ENCODE measurements around the gene ANO10. TPM values are rescaled to one million over a fixed set of nuclear protein-coding genes. Genes with fewer than 3 reads are reported as not detected.

The ANO10 gene
- total RNA-seq, 1 experiment from 2014 or later, result 26.8 TPM

DNA sequence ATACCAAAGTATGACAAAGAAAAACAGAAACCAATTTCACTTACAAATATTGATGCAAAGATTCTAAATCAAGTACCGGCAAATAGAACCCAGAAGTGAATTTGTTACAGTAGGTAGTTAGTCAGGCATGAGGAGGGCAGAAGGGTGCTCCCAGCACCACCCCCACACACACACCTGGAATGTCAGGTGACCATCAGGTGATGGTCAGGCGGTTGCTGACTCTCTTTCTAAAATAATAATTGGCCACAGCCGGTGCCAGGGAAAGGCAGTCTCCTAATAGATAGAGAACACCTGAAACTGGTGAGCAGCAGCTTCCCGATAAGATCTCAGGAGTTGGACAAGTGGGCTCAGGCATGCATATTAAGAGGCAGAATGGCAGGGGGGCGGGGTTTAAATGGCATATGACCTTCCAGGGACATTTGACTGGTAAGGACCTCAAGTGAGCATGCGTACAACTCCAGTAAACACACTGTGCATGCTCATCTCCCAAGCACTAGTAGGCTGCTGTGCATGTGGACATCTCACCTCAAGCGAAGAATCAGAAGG is 131.1 kb downstream of the ANO10 start:
- TF ChIP-seq CTCF (IDR thresholded peaks at IDR 0.05; ENCODE audit: unreplicated experiment), result no peak
- Mint-ChIP-seq H3K9me3 (ENCODE audit: low read depth, unreplicated experiment) (no peaks in the 10 kb centered on the region), H3K4me1 (ENCODE audit: low read depth, unreplicated experiment) (peaks cover 13% of the 10 kb centered on the region), H3K36me3 (ENCODE audit: insufficient read depth, unreplicated experiment) (no peaks in the 10 kb centered on the region), H3K4me3 (ENCODE audit: low read depth, unreplicated experiment) (no peak overlapping the region), H3K27ac (ENCODE audit: unreplicated experiment) (peak overlapping the region; percentile 33), H3K27me3 (ENCODE audit: unreplicated experiment) (no peaks in the 10 kb centered on the region)
- intact Hi-C loops (cut with micrococcal nuclease; ENCODE audit: unreplicated experiment), result no loop called here
- no TSS peak for BruUV-seq (replicated peaks)
- CTCF ChIA-PET, result no interaction called here
- DNase-seq, result peak; percentile 1

DNA sequence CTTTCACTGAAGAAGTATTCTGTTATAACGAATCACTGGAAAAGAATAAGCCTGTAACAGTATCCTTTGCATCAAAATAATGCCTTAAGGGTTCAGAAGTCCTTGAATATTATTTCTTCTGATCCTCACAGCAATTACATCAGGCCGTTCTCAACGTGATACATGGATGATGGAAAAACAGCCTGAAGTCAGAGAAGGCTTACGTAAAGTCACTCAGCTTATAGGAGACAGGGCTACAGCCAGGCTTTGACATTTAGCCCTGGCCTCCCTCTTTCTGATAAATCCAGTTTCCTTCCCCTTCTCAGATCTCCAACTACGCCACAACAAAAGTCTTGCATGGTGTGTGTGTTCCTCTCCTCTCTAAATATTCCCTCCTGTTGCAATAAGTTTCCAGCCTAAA is 131.9 kb downstream of the ANO10 start:
- intact Hi-C loops (cut with micrococcal nuclease; ENCODE audit: unreplicated experiment), result no loop called here

DNA sequence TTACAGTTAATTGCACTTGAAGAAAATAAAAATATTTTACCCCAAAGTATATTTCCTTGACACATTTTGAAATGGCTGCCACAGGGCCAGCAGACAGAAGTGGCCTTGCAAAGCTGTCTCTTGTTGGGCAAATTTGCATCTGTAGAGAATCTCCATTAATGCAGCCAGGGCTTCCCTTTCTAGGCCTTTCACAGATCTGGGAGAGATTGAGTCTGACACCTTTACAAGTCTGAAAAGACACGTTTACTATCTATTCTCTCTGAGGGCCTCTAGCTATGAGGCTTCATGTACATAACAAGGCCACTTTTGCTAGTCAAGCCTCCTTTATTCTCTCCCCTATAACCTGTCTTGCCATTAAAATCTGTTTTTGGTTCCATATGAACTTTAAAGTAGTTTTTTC is 135.9 kb downstream of the ANO10 start:
- Mint-ChIP-seq H3K27ac (ENCODE audit: unreplicated experiment) (no peak overlapping the region), H3K27me3 (ENCODE audit: unreplicated experiment) (no peaks in the 10 kb centered on the region), H3K4me3 (ENCODE audit: low read depth, unreplicated experiment) (no peak overlapping the region), H3K9me3 (ENCODE audit: low read depth, unreplicated experiment) (no peaks in the 10 kb centered on the region), H3K4me1 (ENCODE audit: low read depth, unreplicated experiment) (peaks cover 11% of the 10 kb centered on the region), H3K36me3 (ENCODE audit: insufficient read depth, unreplicated experiment) (no peaks in the 10 kb centered on the region)
- intact Hi-C loops (cut with micrococcal nuclease; ENCODE audit: unreplicated experiment), result no loop called here
- no peak for TF ChIP-seq CTCF (IDR thresholded peaks at IDR 0.05; ENCODE audit: unreplicated experiment)
- no peak for DNase-seq
- CTCF ChIA-PET, result no interaction called here
- BruUV-seq (replicated peaks), result no TSS peak

More for the DNA sequence above, 131.9 kb downstream of the ANO10 start:
- no TSS peak for BruUV-seq (replicated peaks)
- no peak for DNase-seq
- no peaks in the 10 kb centered on the region for H3K36me3 Mint-ChIP-seq (ENCODE audit: insufficient read depth, unreplicated experiment)
- H3K27ac Mint-ChIP-seq (ENCODE audit: unreplicated experiment), result no peak overlapping the region
- H3K4me3 Mint-ChIP-seq (ENCODE audit: low read depth, unreplicated experiment), result no peak overlapping the region
- CTCF ChIA-PET, result no interaction called here
- H3K27me3 Mint-ChIP-seq (ENCODE audit: unreplicated experiment), result no peaks in the 10 kb centered on the region
- H3K9me3 Mint-ChIP-seq (ENCODE audit: low read depth, unreplicated experiment), result no peaks in the 10 kb centered on the region
- peaks cover 13% of the 10 kb centered on the region for H3K4me1 Mint-ChIP-seq (ENCODE audit: low read depth, unreplicated experiment)
- no peak for TF ChIP-seq CTCF (IDR thresholded peaks at IDR 0.05; ENCODE audit: unreplicated experiment)

- no peak for DNase-seq
- CTCF ChIA-PET, result no interaction called here
- H3K27ac Mint-ChIP-seq (ENCODE audit: unreplicated experiment), result no peak overlapping the region
- H3K4me3 Mint-ChIP-seq (ENCODE audit: low read depth, unreplicated experiment), result no peak overlapping the region
- BruUV-seq (replicated peaks), result no TSS peak
- TF ChIP-seq CTCF (IDR thresholded peaks at IDR 0.05; ENCODE audit: unreplicated experiment), result no peak
- H3K27me3 Mint-ChIP-seq (ENCODE audit: unreplicated experiment), result no peaks in the 10 kb centered on the region
- H3K9me3 Mint-ChIP-seq (ENCODE audit: low read depth, unreplicated experiment), result no peaks in the 10 kb centered on the region
- H3K36me3 Mint-ChIP-seq (ENCODE audit: insufficient read depth, unreplicated experiment), result no peaks in the 10 kb centered on the region
- intact Hi-C loops (cut with micrococcal nuclease; ENCODE audit: unreplicated experiment), result no loop called here
- peaks cover 1% of the 10 kb centered on the region for H3K4me1 Mint-ChIP-seq (ENCODE audit: low read depth, unreplicated experiment)
Observed at GRCh38 chr3:43484926-43485488, 136.8 kb downstream of the ANO10 start.
